IMR-90 (cell line): ENCODE results near the gene BTG2. TPM values are rescaled to one million over a fixed set of nuclear protein-coding genes. Genes with fewer than 3 reads are reported as not detected.

Source experiments
- ATAC-seq: fragments of 200-7000 bp; cut with Tn5 transposase; 2 replicates; pipeline ENCODE4 v1.9.1; 2020; ENCODE audit warnings: low read depth, mild to moderate bottlenecking, moderate library complexity
- BruUV-seq: library from RNA; stranded (reverse); fragments of 400-500 nt; replicated peaks from 2 replicates; lab custom pipeline; 2021; lab: Mats Ljungman, UMichigan
- CTCF ChIA-PET: fragments of 300-600 bp; formaldehyde crosslinking; extraction: SDS; loops from one replicate; lab custom pipeline; 2021; ENCODE audit warnings: antibody characterized with exemption; lab: Yijun Ruan, JAX
- POLR2A ChIA-PET: fragments of 300-600 bp; sonication (Branson Sonifier 250); formaldehyde crosslinking; loops from one replicate; lab custom pipeline; 2022; ENCODE audit warnings: antibody characterized with exemption; ENCODE audit not compliant: unreplicated experiment; lab: Charles Lee
- DNase-seq: peaks from one replicate; pipeline ENCODE4 v3.0.0; 2013
- H2AFZ ChIP-seq: replicated peaks from 2 replicates; pipeline ENCODE3; 2013; ENCODE audit warnings: low read length, mild to moderate bottlenecking; ENCODE audit not compliant: poor library complexity
- H2AK5ac ChIP-seq: 2 replicates; pipeline ENCODE4 v1.6.1; 2013; ENCODE audit warnings: low read depth, low read length, inconsistent platforms
- H2AK9ac ChIP-seq: replicated peaks from 2 replicates; pipeline ENCODE3; 2013; ENCODE audit warnings: mild to moderate bottlenecking, low read depth, low read length, moderate library complexity; ENCODE audit not compliant: poor library complexity
- H2BK120ac ChIP-seq: 2 replicates; pipeline ENCODE4 v1.6.1; 2013; ENCODE audit warnings: low read depth, low read length, inconsistent platforms
- H2BK15ac ChIP-seq: 3 replicates; pipeline ENCODE4 v1.6.1; 2013; ENCODE audit warnings: low read depth, low read length, inconsistent platforms
- H2BK20ac ChIP-seq: 2 replicates; pipeline ENCODE4 v1.6.1; 2013; ENCODE audit warnings: low read depth, mild to moderate bottlenecking, inconsistent platforms, low read length, moderate library complexity
- H2BK5ac ChIP-seq: 2 replicates; pipeline ENCODE4 v1.6.1; 2013; ENCODE audit warnings: mild to moderate bottlenecking, low read depth, low read length, inconsistent platforms; ENCODE audit not compliant: poor library complexity, severe bottlenecking
- H3K14ac ChIP-seq: replicated peaks from 2 replicates; pipeline ENCODE4 v1.6.1; 2013; ENCODE audit warnings: low read depth, low read length, inconsistent platforms
- H3K18ac ChIP-seq: 2 replicates; pipeline ENCODE4 v1.6.1; 2013; ENCODE audit warnings: low read depth, low read length, control low read depth
- H3K23ac ChIP-seq: 2 replicates; pipeline ENCODE4 v1.6.1; 2013; ENCODE audit warnings: low read depth, low read length, inconsistent platforms
- H3K27ac ChIP-seq: 2 replicates; pipeline ENCODE4 v1.5.1; 2013; ENCODE audit warnings: mild to moderate bottlenecking, control low read depth, low read length; ENCODE audit not compliant: insufficient read depth
- H3K27me3 ChIP-seq: 2 replicates; pipeline ENCODE4 v1.6.1; 2013; ENCODE audit warnings: low read length; ENCODE audit not compliant: control insufficient read depth, insufficient read depth
- H3K36me3 ChIP-seq: 2 replicates; pipeline ENCODE4 v1.6.1; 2013; ENCODE audit warnings: low read length, mixed read lengths; ENCODE audit not compliant: control insufficient read depth, insufficient read depth
- H3K4ac ChIP-seq: 2 replicates; pipeline ENCODE4 v1.6.1; 2013; ENCODE audit warnings: low read depth, low read length, inconsistent platforms
- H3K4me1 ChIP-seq: 2 replicates; pipeline ENCODE4 v1.6.1; 2013; ENCODE audit warnings: low read length, mixed read lengths; ENCODE audit not compliant: control insufficient read depth, insufficient read depth
- H3K4me2 ChIP-seq: 2 replicates; pipeline ENCODE4 v1.6.1; 2013; ENCODE audit warnings: low read depth, mild to moderate bottlenecking, control low read depth, low read length, moderate library complexity
- H3K4me3 ChIP-seq: 2 replicates; pipeline ENCODE4 v1.5.1; 2013; ENCODE audit warnings: low read depth, mild to moderate bottlenecking, control low read depth, low read length, moderate library complexity; ENCODE audit not compliant: insufficient read depth
- H3K56ac ChIP-seq: 2 replicates; pipeline ENCODE4 v1.6.1; 2013; ENCODE audit warnings: low read length, inconsistent platforms; ENCODE audit not compliant: insufficient read depth; ENCODE audit errors: extremely low read depth
- H3K79me1 ChIP-seq, 2 experiments: 2 replicates each; pipeline ENCODE4 v1.6.1; 2013; ENCODE audit warnings: low read length in 2 of 2, inconsistent platforms in 1 of 2, low read depth in 1 of 2
- H3K9ac ChIP-seq: 2 replicates; pipeline ENCODE4 v1.6.1; 2013; ENCODE audit warnings: low read depth, low read length, control low read depth
- H3K9me1 ChIP-seq: 2 replicates; pipeline ENCODE4 v1.6.1; 2013; ENCODE audit warnings: low read length, inconsistent platforms; ENCODE audit not compliant: insufficient read depth
- H3K9me3 ChIP-seq: 2 replicates; pipeline ENCODE4 v1.6.1; 2013; ENCODE audit warnings: low read length; ENCODE audit not compliant: control insufficient read depth, insufficient read depth
- H4K20me1 ChIP-seq: 2 replicates; pipeline ENCODE4 v1.6.1; 2013; ENCODE audit warnings: low read length, inconsistent platforms; ENCODE audit not compliant: insufficient read depth
- H4K5ac ChIP-seq: 2 replicates; pipeline ENCODE4 v1.6.1; 2013; ENCODE audit warnings: mild to moderate bottlenecking, low read depth, low read length, control low read depth
- H4K8ac ChIP-seq, 2 experiments: 2 replicates each; pipeline ENCODE4 v1.6.1; 2013; ENCODE audit warnings: low read depth in 2 of 2, low read length in 2 of 2, control low read depth in 1 of 2, inconsistent platforms in 1 of 2
- H4K91ac ChIP-seq: 2 replicates; pipeline ENCODE4 v1.6.1; 2013; ENCODE audit warnings: low read depth, low read length, inconsistent platforms; ENCODE audit not compliant: insufficient read depth
- RAD21 ChIP-seq: IDR thresholded peaks from 2 replicates; pipeline ENCODE4 v1.6.1; 2012; ENCODE audit warnings: low read length, improper control_type of control experiment
- WGBS, 2 experiments: methylation state at CpG; one replicate each; pipeline versions ENCODE4 v1.1.5 to v1.1.7; 2013; ENCODE audit warnings: missing lambda C conversion rate in 2 of 2; ENCODE audit not compliant: insufficient read length in 1 of 2; ENCODE audit errors: extremely low coverage in 2 of 2; 5-methylcytosine and 5-hydroxymethylcytosine counted together
- dilution Hi-C: fragments of 300-500 bp; cut with HindIII; formaldehyde crosslinking; loops from one replicate; pipeline ENCODE4 v1.14.3; 2018; ENCODE audit warnings: low sequenced_read_pairs; ENCODE audit not compliant: unreplicated experiment
- in situ Hi-C: fragments of 300-500 bp; cut with MboI; formaldehyde crosslinking; loops from 3 replicates; pipeline ENCODE4 v1.14.3; 2019; ENCODE audit warnings: low sequenced_read_pairs, inconsistent platforms, mixed read lengths
- intact Hi-C: fragments of 100-400 bp; cut with micrococcal nuclease; formaldehyde crosslinking; loops from 2 replicates; pipeline ENCODE4 v1.10.0; 2022
- polyA plus RNA-seq, 3 experiments: library from polyadenylated mRNA; depleted of rRNA; stranded (reverse); fragments of >200 nt; gene quantifications; 2 replicates each; pipeline ENCODE4 v1.2.3, GENCODE V29; 2012; ENCODE audit warnings: low replicate concordance in 1 of 3
- total RNA-seq: library from RNA; depleted of rRNA; stranded (reverse); fragments of >200 nt; gene quantifications from 2 replicates; pipeline ENCODE4 v1.2.3, GENCODE V29; 2012

BTG2 gene
- total and polyA plus RNA-seq, 2 of the 4 experiments (the other 2 are of a cell fraction) = 8.4 to 18.8 TPM

DNA sequence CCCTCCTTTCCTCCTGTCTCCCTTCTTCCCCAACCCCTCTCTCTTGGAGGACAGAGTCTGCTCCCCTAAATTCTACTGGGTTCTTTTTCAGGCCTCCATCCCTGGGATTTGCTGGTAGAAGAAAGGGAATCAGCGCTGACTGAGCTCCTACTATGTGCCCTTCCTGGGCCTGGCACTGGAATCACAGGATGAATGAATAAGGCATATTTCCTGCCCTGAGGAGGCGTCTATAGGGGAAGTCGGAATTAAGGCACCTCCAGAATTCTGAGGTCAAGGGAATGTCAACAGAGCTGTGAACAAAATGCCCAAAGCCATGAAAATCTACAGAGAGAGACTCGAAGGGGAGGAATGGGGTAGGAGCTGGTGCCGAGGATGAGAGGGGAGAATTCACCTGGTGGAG, 17.4 kb upstream of the BTG2 start:
- BruUV-seq = no TSS peak
- dilution Hi-C loops = no loop called here
- CTCF ChIA-PET = no interaction called here

More for the DNA sequence above, 17.4 kb upstream of the BTG2 start:
- Histone ChIP-seq H4K91ac (no peak overlapping the region), H4K8ac (no peak overlapping the region; a peak in 1 of 4 replicates), H3K4me3 (no peak overlapping the region), H3K18ac (no peak overlapping the region; the same call in 1 of the 2 replicates), H3K4ac (no peak overlapping the region), H3K27ac (no peak overlapping the region), H2AK5ac (0 out of 2 replicates have a peak overlapping the region, but pooled peaks have one; percentile 4), H2BK15ac (no peak overlapping the region), H2AK9ac (no peak overlapping the region), H3K23ac (no peak overlapping the region), H2BK20ac (no peak overlapping the region), H2BK120ac (no peak overlapping the region), H2AFZ (no peak overlapping the region), H3K14ac (no peak overlapping the region; the same call in 1 of the 2 replicates), H3K56ac (no peak overlapping the region), H3K79me1 (no peaks in the 10 kb centered on the region), H4K5ac (no peak overlapping the region; the same call in 1 of the 2 replicates), H3K9ac (no peak overlapping the region), H3K9me3 (no peaks in the 10 kb centered on the region), H3K36me3 (no peaks in the 10 kb centered on the region), H3K27me3 (peaks cover 32% of the 10 kb centered on the region), H3K4me2 (no peak overlapping the region), H3K4me1 (peaks cover 9% of the 10 kb centered on the region; the same call in 1 of the 2 replicates), H3K9me1 (0 out of 2 replicates have a peak, but pooled peaks cover 4% of the 10 kb centered on the region), H2BK5ac (no peak overlapping the region), H4K20me1 (no peaks in the 10 kb centered on the region)
- POLR2A ChIA-PET = no interaction called here
- in situ Hi-C loops = no loop called here
- TF ChIP-seq RAD21 = no peak
- ATAC-seq (no peak), DNase-seq (no peak)
- WGBS, 2 experiments = 83% methylated on average over 1 of the region's 5 CpGs; no CpG with 5 or more reads in 1 of the 2 experiments
- intact Hi-C loops = no loop called here
